AG04450 (cell line): ENCODE measurements around the gene CHRD. TPM values are rescaled to one million over a fixed set of nuclear protein-coding genes. Genes with fewer than 3 reads are reported as not detected.

Experiments used
- CTCF ChIA-PET: fragments of 300-600, 350-600 bp; formaldehyde crosslinking; extraction: SDS; loops from one replicate; lab custom pipeline; 2022; ENCODE audit warnings: antibody characterized with exemption, inconsistent platforms; lab: Charles Lee
- POLR2A ChIA-PET: fragments of 350-600 bp; formaldehyde crosslinking; extraction: SDS; loops from one replicate; lab custom pipeline; 2021; ENCODE audit warnings: antibody characterized with exemption, inconsistent platforms; lab: Yijun Ruan, JAX
- DNase-seq: peaks from one replicate; pipeline ENCODE4 v3.0.0-alpha.2; 2011; ENCODE audit warnings: low read depth, low spot score
- H3K27ac ChIP-seq: one replicate; pipeline ENCODE4 v1.5.1; 2012; ENCODE audit warnings: low read depth, low read length, control low read depth
- H3K27me3 ChIP-seq: one replicate; pipeline ENCODE4 v1.6.0; 2012; ENCODE audit warnings: low read length; ENCODE audit not compliant: control insufficient read depth, insufficient read depth
- H3K4me3 ChIP-seq: 2 replicates; pipeline ENCODE4 v1.5.1; 2011; ENCODE audit warnings: mild to moderate bottlenecking, low read depth, low read length, control low read depth
- H3K9me3 ChIP-seq: 2 replicates; pipeline ENCODE4 v1.5.1; 2012; ENCODE audit warnings: low read length; ENCODE audit not compliant: control insufficient read depth, insufficient read depth
- CTCF ChIP-seq: IDR thresholded peaks from 2 replicates; pipeline ENCODE4 v1.5.1; 2011; ENCODE audit warnings: low read depth, low read length, control low read depth, inconsistent platforms
- polyA plus RNA-seq: library from polyadenylated mRNA; depleted of rRNA; stranded (reverse); fragments of >200 nt; gene quantifications from 2 replicates; pipeline ENCODE4 v1.2.3, GENCODE V29; 2011

CHRD gene
- polyA plus RNA-seq, 1 experiment: 0.12 TPM

DNA sequence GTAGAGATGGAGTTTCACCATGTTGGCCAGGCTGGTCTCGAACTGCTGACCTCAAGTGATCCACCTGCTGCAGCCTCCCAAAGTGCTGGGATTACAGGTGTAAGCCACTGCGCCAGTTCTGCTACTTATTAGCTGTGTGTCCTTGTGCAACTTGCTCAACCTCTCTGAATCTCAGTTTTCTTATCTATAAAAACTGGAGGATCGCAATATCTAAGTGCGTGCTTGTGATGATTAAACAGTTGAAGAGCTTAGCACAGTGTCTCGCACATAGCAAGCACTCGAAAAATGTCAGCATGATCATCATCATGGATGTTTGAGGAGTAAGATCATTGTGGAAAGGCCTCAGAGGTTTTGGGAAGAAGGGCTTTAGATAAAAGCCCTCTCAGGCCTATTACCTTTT, 29.2 kb upstream of the CHRD start:
- Histone ChIP-seq H3K9me3 (no peaks in the 10 kb centered on the region), H3K4me3 (no peak overlapping the region), H3K27ac (no peak overlapping the region), H3K27me3 (no peaks in the 10 kb centered on the region)
- POLR2A ChIA-PET: no interaction called here
- no peak for TF ChIP-seq CTCF
- DNase-seq: no peak
- CTCF ChIA-PET: no interaction called here

GRCh38 chr3:184351511-184352148, 28.2 kb upstream of the CHRD start:
- no peak for TF ChIP-seq CTCF
- POLR2A ChIA-PET: interaction anchor here (0.6 kb wide), 1 partner anchor 11 kb away, joined by 3 read pairs; no protein-coding TSS in a partner anchor
- DNase-seq: no peak

DNA sequence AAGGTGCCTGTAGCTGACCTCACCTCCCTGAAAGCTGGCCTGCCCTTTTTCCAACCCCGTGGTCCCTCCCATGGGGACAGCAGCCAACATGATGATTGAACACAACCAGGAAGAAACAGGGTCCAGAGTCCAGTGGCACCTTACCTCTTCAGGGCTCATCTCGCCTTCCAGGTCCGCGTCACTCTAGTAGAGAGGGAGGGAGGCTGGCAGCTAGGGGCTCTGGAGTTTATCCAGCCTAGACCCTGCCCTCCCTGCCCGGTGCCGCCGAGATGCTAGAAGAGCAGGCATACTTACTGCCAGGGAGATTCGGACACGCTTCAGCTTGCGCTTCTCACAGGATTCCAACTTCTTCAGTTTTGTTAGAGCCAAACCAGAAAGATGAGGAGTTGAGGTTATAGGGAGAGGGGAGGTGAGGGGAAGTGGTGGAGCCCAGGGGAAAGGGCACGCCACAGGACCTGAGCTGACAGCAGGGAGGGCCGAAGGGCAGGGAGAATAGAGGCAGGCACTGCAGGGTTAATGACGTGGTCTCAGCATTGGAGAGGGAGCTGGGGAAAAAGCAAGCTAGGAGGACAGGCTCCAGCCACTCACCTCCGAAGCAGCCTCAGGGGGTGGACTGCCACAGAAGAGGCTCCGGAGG, 27.6 kb upstream of the CHRD start:
- Histone ChIP-seq H3K27ac (no peak overlapping the region), H3K9me3 (no peaks in the 10 kb centered on the region), H3K4me3 (no peak overlapping the region), H3K27me3 (no peaks in the 10 kb centered on the region)
- CTCF ChIA-PET: no interaction called here
- no peak for TF ChIP-seq CTCF
- POLR2A ChIA-PET: no interaction called here
- no peak for DNase-seq

More at GRCh38 chr3:184351511-184352148, 28.2 kb upstream of the CHRD start:
- Histone ChIP-seq H3K27me3 (no peaks in the 10 kb centered on the region), H3K27ac (no peak overlapping the region), H3K4me3 (no peak overlapping the region), H3K9me3 (no peaks in the 10 kb centered on the region)
- CTCF ChIA-PET: interaction anchor here (0.5 to 0.6 kb wide), 2 partner anchors 14 to 1223 kb away, joined by 3 to 9 read pairs; no protein-coding TSS in a partner anchor

- Histone ChIP-seq H3K27me3 (no peaks in the 10 kb centered on the region), H3K4me3 (no peak overlapping the region), H3K27ac (no peak overlapping the region), H3K9me3 (no peaks in the 10 kb centered on the region)
- CTCF ChIA-PET: interaction anchor here (0.6 to 1.8 kb wide), 5 partner anchors 9 to 195 kb away, joined by 3 to 11 read pairs (median 4); partner anchors contain the start of genes CLCN2 and POLR2H
- no peak for TF ChIP-seq CTCF
- POLR2A ChIA-PET: no interaction called here
- no peak for DNase-seq
These were observed 26.8 kb upstream of the CHRD start for GRCh38 chr3:184352897-184353545.
